Measurements from ENCODE around the gene EXOG.

- TF ChIP-seq EZH2 (IDR thresholded peaks at IDR 0.05; ENCODE audit: low read length) (no peak), CTCF (optimal IDR thresholded peaks at IDR 0.05 in 1 of 3, IDR thresholded peaks at IDR 0.05 in 1 of 3, conservative IDR thresholded peaks at IDR 0.05 in 1 of 3; ENCODE audit: extremely low read depth in 1 of 3, insufficient read depth in 2 of 3, low read length in 3 of 3) (no peak)
Measured at GRCh38 chr3:38541806-38542205, 45.7 kb downstream of the EXOG start.
